Measurements from ENCODE around the gene FPGS. TPM values are rescaled to one million over a fixed set of nuclear protein-coding genes. Genes with fewer than 3 reads are reported as not detected.

FPGS gene
- total RNA-seq, 1 experiment from 2014 or later, result 70.6 TPM

DNA sequence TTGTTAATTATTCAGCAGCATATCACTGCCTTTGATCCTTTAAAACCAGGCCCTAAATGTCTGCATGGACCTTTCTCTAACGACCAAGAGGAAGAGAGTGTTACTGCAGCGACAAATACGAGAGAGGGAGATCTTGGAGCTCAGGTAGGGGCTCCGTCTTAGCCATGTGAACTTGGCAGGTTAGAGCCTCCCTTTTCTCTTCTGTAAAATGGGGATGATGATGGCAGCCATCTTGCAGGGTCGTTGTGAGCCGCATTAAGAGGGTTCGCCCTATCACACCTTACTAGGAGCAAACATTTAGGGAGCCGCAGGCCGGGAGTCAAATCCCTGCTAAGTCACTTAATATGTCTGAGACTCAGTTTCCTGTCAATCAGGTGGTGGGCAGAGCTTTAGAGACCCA lies 50.1 kb downstream of the FPGS start:
- RAD21 ChIA-PET (ENCODE audit: low non-redundant PET in 1 of 2, low total read pairs in 2 of 2, uncharacterized antibody in 2 of 2, unreplicated experiment in 2 of 2), result no interaction called here
- no peaks in the 10 kb centered on the region for H3K79me2 ChIP-seq (ENCODE audit: insufficient read depth, low read length)
- no peaks in the 10 kb centered on the region for H3K9me2 ChIP-seq (ENCODE audit: insufficient read depth)
- no peak overlapping the region for H3K4me3 ChIP-seq (replicated peaks in 1 of 2; ENCODE audit: low read depth in 1 of 2, low read length in 2 of 2)
- H3K4me1 ChIP-seq (ENCODE audit: control insufficient read depth in 1 of 2, insufficient read depth in 2 of 2, low read length in 2 of 2), result no peaks in the 10 kb centered on the region
- CTCF ChIA-PET, result interaction anchor here (1.6 kb wide), 1 partner anchor 17 kb away, joined by 4 read pairs; no protein-coding TSS in a partner anchor
- H3K9ac ChIP-seq (ENCODE audit: low read length), result no peak overlapping the region
- peaks cover 3 to 11% of the 10 kb centered on the region in 2 experiments; a peak in 2 of 4 replicates for H3K9me3 ChIP-seq (ENCODE audit: control insufficient read depth in 1 of 2, insufficient read depth in 1 of 2, low read depth in 1 of 2, low read length in 2 of 2)
- H2AFZ ChIP-seq (ENCODE audit: low read depth, low read length, poor library complexity, severe bottlenecking), result no peak overlapping the region
- BruUV-seq (replicated peaks), result no TSS peak
- TF ChIP-seq TCF7L2 (IDR thresholded peaks at IDR 0.05; ENCODE audit: borderline replicate concordance, extremely low read depth, insufficient read depth, insufficient read length) (no peak), EGR1 (IDR thresholded peaks at IDR 0.05; ENCODE audit: low read depth) (no peak), SRF (IDR thresholded peaks at IDR 0.05; ENCODE audit: low read depth) (no peak), FOSL1 (IDR thresholded peaks at IDR 0.05; ENCODE audit: low read depth) (no peak), SP1 (IDR thresholded peaks at IDR 0.05; ENCODE audit: low read depth) (no peak)
- intact Hi-C loops (cut with micrococcal nuclease), result no loop called here
- no peak for DNase-seq (ENCODE audit: low read depth, low spot score)
- no peak overlapping the region for H3K27ac ChIP-seq (ENCODE audit: low read depth, low read length)
- no peak for ATAC-seq
- no peaks in the 10 kb centered on the region for H4K20me1 ChIP-seq (ENCODE audit: insufficient read depth)
- POLR2A ChIA-PET, result no interaction called here
- no peak overlapping the region for H3K4me2 ChIP-seq (ENCODE audit: low read length)
- no peaks in the 10 kb centered on the region for H3K36me3 ChIP-seq (ENCODE audit: control insufficient read depth in 1 of 2, insufficient read depth in 2 of 2, low read length in 2 of 2)
- no peaks in the 10 kb centered on the region for H3K27me3 ChIP-seq (ENCODE audit: insufficient read depth, low read length)

DNA sequence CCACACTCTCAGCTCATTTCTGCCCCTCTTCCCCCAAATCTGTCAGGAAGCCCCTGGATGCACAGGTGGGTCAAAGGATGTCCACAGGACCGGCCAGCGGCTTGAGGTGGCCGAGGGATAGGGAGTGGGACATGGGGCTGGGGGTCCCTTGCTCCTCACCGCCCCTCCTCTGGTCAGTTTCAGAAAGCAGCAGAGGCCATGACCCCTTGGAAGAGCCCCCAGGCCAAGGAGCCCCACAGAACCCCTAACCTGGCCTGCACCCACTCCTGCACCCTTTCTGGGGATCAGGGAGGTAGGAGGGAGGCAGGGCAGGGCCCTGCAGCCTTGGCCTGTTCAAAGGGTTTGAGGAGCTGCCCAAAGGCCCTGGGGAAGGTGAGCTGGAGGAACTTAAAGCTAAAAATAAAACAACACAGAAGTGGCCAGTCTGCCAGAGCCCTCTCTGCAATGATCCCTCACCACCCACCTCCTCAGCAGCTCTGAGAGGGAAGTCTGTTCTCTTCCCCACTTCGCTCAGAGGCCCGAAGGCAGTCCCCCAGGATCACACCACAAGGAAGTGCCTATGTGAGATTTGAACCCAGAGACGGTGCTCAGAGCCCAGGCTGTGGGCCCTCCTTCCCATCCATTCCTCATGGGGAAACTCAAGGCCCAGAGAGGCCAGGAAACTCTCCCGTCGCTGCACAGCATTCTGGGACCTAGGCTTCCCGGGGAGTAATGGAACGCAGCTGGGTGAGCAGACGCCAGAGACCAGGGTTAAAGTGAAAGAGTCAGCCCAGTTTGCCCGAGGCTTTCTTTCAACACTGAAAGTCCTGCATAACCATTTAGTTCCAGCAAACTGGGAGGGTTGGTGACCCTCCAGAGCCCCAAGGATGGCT lies 50.9 kb downstream of the FPGS start:
- ATAC-seq (no peak), DNase-seq (ENCODE audit: low read depth, low spot score) (no peak)
- ChIA-PET CTCF (no interaction called here), POLR2A (no interaction called here), RAD21 (ENCODE audit: low non-redundant PET in 1 of 2, low total read pairs in 2 of 2, uncharacterized antibody in 2 of 2, unreplicated experiment in 2 of 2) (no interaction called here)
- intact Hi-C loops (cut with micrococcal nuclease), result no loop called here
- Histone ChIP-seq H3K4me1 (ENCODE audit: control insufficient read depth in 1 of 2, insufficient read depth in 2 of 2, low read length in 2 of 2) (no peaks in the 10 kb centered on the region), H3K27ac (ENCODE audit: low read depth, low read length) (no peak overlapping the region), H3K27me3 (ENCODE audit: insufficient read depth, low read length) (no peaks in the 10 kb centered on the region), H3K4me2 (ENCODE audit: low read length) (no peak overlapping the region), H3K4me3 (replicated peaks in 1 of 2; ENCODE audit: low read depth in 1 of 2, low read length in 2 of 2) (no peak overlapping the region), H2AFZ (ENCODE audit: low read depth, low read length, poor library complexity, severe bottlenecking) (no peak overlapping the region), H3K36me3 (ENCODE audit: control insufficient read depth in 1 of 2, insufficient read depth in 2 of 2, low read length in 2 of 2) (no peaks in the 10 kb centered on the region), H3K9me3 (ENCODE audit: control insufficient read depth in 1 of 2, insufficient read depth in 1 of 2, low read depth in 1 of 2, low read length in 2 of 2) (peaks cover 3 to 11% of the 10 kb centered on the region in 2 experiments; a peak in 2 of 4 replicates), H3K9ac (ENCODE audit: low read length) (no peak overlapping the region), H3K79me2 (ENCODE audit: insufficient read depth, low read length) (no peaks in the 10 kb centered on the region), H4K20me1 (ENCODE audit: insufficient read depth) (no peaks in the 10 kb centered on the region), H3K9me2 (ENCODE audit: insufficient read depth) (no peaks in the 10 kb centered on the region)
- TF ChIP-seq EZH2 (IDR thresholded peaks at IDR 0.05) (no peak), SRF (IDR thresholded peaks at IDR 0.05; ENCODE audit: low read depth) (no peak), POLR2AphosphoS5 (IDR thresholded peaks at IDR 0.05; ENCODE audit: low read depth, low read length) (no peak), FOSL1 (IDR thresholded peaks at IDR 0.05; ENCODE audit: low read depth) (no peak), TCF7L2 (IDR thresholded peaks at IDR 0.05; ENCODE audit: borderline replicate concordance, extremely low read depth, insufficient read depth, insufficient read length) (no peak), SP1 (IDR thresholded peaks at IDR 0.05; ENCODE audit: low read depth) (no peak), RAD21 (IDR thresholded peaks at IDR 0.05; ENCODE audit: low read depth) (no peak), EGR1 (IDR thresholded peaks at IDR 0.05; ENCODE audit: low read depth) (no peak), CEBPB (IDR thresholded peaks at IDR 0.05; ENCODE audit: low read depth) (no peak), SIN3A (IDR thresholded peaks at IDR 0.05; ENCODE audit: low read depth) (no peak), CBX3 (IDR thresholded peaks at IDR 0.05; ENCODE audit: low read depth) (no peak), EZH2phosphoT487 (IDR thresholded peaks at IDR 0.05; ENCODE audit: borderline replicate concordance) (no peak), POLR2A (IDR thresholded peaks at IDR 0.05; ENCODE audit: borderline replicate concordance, extremely low read depth, insufficient read depth, insufficient read length) (no peak)
- TF ChIP-seq, protein P1, sequence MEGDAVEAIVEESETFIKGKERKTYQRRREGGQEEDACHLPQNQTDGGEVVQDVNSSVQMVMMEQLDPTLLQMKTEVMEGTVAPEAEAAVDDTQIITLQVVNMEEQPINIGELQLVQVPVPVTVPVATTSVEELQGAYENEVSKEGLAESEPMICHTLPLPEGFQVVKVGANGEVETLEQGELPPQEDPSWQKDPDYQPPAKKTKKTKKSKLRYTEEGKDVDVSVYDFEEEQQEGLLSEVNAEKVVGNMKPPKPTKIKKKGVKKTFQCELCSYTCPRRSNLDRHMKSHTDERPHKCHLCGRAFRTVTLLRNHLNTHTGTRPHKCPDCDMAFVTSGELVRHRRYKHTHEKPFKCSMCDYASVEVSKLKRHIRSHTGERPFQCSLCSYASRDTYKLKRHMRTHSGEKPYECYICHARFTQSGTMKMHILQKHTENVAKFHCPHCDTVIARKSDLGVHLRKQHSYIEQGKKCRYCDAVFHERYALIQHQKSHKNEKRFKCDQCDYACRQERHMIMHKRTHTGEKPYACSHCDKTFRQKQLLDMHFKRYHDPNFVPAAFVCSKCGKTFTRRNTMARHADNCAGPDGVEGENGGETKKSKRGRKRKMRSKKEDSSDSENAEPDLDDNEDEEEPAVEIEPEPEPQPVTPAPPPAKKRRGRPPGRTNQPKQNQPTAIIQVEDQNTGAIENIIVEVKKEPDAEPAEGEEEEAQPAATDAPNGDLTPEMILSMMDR (IDR thresholded peaks at IDR 0.05 in 2 of 3, conservative IDR thresholded peaks at IDR 0.05 in 1 of 3; ENCODE audit: borderline replicate concordance in 1 of 3, insufficient read depth in 1 of 3, low read depth in 2 of 3, low read length in 2 of 3), result no peak
- TF ChIP-seq, protein P2, sequence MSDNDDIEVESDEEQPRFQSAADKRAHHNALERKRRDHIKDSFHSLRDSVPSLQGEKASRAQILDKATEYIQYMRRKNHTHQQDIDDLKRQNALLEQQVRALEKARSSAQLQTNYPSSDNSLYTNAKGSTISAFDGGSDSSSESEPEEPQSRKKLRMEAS (IDR thresholded peaks at IDR 0.05), result no peak
- TF ChIP-seq, protein P3, sequence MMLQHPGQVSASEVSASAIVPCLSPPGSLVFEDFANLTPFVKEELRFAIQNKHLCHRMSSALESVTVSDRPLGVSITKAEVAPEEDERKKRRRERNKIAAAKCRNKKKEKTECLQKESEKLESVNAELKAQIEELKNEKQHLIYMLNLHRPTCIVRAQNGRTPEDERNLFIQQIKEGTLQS (IDR thresholded peaks at IDR 0.05), result no peak
- no TSS peak for BruUV-seq (replicated peaks)
